GM21515 (cell line): Measurements from ENCODE around the gene EPHB3.

Experiments
- ATAC-seq: cut with Tn5 transposase; IDR thresholded peaks from one replicate; pipeline ENCODE4 v1.9.1; 2021; ENCODE audit not compliant: unreplicated experiment

The EPHB3 gene

DNA sequence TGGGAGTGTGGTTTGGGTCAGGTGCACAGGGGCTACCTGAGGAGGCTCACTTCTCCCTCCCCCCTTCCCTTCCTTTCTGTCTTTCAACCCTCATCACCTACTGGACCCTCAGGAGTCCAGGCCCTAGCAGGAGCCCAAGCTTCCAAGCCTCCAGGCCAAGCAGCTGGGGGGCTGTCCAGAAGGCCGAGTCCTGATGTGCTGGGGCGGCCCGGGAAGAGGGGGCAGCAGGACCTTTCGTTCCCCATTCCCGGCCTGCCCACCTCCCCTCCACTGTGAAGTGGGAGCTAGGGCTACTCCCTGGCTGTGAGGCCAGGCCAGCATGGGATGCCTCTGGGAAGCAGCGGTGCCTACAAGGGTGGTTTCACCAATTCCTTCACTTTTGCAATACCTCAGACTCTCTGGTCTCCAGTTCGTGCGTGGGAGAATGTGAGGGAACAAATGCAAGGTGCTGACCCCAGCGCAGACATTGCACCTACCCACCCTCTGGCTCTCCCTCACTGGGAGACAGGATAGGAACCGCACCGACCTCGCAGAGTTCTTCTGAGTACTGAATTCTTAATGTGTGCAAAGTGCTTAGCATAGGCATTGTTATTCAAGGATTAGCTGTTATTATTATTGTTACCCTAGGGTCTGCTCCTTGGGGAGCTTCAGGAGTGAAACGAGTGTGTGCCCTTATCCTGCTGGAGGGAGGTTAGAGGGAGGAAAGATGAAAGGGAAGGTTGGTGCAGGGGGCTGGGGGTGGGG lies 2.5 kb downstream of the EPHB3 start:
- ATAC-seq: no peak

DNA sequence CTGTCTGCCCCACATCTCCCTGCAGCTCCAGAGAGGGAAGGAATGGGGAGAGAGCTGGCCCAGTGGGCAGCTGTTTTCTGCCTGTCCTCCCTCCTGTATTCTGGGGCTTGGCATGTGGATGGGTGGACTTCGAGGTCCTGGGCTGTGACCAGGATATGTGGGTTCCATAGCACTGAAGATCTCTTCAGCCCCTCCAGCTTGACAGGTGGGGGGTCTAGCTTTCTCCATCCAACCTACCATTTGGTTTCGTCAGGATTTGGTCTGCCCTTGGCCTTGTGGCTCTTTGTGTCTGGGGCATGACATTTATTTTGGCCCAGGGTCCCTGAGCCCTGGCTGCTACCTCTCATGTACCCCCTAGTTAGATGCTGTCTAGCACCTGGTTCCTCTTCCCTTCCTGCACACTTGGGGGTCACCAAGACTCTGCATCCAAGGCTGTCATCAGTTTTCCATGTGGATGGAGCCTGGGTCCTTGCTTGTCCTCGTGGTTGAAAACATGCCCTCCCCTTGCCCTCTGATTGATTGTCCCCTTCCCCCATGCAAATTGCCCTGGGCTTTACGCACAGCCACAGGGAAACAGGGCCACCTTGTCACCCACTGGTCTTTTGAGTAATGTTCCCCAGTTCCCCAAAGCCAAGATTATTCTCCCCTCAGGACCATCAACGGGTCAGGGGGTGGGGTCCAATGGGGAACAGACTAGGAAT lies 3.2 kb downstream of the EPHB3 start:
- no peak for ATAC-seq

GRCh38 chr3:184565421-184566211 lies 4.0 kb downstream of the EPHB3 start:
- ATAC-seq: no peak

DNA sequence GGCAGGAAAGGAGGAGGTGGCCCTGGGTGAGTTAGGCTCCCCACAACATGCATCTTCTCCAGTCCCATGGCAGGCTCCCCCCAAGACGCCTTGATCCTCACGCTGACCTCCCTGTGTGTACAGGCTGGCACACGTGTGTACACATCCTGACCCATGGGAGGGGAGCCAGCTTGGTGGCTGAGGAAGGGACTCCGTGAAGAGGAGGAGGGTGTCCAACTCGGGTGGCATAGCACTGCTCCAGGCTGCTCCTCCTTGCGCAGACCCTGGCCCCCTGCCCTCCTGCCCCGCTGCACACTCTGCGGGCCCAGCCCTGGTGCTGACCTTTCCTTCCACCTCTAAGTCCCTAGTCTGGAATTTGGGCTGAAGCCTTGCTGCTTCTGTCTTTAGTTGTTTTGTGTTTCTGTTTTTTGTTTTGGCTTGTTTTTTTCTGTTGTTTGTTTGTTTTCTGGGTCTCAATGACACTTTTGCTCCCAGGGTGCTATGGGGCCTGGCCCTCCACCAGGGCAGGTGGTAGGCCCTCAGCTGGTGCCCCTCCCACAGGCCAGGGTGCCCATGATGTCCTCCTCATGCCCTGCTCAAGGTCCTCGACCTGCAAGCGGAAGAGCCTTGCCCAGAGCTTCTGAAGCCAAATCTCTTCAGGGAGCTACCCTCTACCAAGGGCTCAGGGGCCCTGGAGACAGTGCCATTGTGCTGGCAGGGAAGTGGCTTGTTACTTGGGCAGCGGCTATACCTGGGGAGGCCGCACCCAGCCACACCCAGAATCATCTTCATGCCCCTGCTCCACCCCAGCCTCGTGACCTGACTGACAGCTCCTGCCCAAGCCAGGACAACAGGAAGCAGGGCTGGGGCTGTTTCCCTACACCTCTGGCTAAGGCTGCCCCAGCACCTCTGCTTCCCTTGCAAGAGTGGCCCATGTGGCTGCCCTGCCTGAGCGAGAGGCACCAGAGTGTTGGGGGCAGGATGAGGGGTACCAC lies 5.1 kb downstream of the EPHB3 start:
- no peak for ATAC-seq

DNA sequence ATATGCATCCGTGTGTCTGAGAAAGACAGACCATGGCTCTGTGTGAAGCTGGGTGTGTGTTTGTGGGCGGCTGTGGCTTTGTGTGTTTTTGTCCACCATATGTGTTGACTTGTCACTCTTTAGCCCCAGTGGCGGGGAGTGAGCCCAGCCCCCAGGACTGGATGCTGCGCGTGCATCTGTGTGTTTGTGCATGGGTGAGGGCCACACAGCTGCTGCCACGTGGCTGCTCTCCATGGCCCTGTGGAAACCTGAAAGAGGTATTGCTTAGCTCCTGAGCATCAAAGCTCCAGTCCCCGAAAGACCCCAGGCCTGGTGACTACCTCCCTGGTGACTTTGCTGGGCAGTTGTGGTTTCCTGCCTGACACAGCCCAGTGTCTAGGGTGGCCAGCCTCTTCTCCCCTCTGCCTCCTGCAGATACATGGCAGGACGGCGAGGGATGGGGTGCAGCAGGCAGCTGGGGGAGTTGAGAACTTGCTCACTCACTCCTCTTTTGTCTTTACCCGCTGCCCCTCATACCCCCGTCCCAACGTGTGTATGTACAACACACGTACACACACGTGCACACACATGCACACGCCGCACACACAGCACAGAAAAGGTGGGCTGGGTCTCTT lies 6.5 kb downstream of the EPHB3 start:
- ATAC-seq: no peak

DNA sequence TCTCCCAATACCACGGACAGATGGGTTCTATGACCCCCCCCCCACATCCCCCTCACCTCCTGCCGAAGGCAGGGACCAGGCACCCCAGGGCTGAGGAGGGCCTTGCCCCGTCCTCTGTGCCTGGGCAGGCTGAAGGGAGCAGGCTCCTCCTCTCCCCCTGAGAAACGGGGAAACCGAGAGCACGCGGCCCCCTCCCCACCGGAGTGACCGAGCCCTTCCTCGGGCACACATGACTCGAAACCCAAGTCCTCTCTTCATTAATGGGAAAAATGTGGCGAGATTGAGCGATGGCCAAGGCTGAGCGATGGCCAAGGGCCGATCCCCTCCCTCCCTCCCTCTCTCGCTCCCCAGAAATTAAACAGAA lies 7.0 kb downstream of the EPHB3 start:
- ATAC-seq: no peak

GRCh38 chr3:184568924-184569829 lies 7.6 kb downstream of the EPHB3 start:
- ATAC-seq: no peak

DNA sequence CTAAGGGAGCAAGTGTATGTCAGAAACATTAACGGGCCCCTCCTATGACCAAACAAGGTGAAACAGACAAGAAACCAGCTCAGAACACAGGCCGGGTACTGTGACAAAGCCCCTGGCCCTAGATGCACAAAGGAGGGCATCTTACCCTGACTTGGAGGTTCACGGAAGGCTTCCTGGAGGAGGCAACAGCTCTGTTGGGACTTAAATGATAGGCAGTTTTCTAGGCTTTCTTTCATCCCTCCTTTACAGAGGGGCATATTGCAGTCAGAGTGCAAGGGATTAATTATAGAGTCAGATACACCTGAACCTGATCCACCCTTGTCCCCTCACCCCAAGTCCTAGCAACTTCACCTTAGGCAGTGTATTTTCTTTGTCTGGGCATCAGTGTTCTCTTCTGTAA lies 8.4 kb downstream of the EPHB3 start:
- ATAC-seq: no peak

- no peak for ATAC-seq
Observed at GRCh38 chr3:184570489-184570888, 8.9 kb downstream of the EPHB3 start.

GRCh38 chr3:184571750-184572377 lies 10.3 kb downstream of the EPHB3 start:
- ATAC-seq: no peak

GRCh38 chr3:184572633-184573270 lies 11.2 kb downstream of the EPHB3 start:
- ATAC-seq: no peak

- ATAC-seq: no peak
Observed at GRCh38 chr3:184574515-184575417, 13.2 kb downstream of the EPHB3 start.

GRCh38 chr3:184575701-184576100 lies 14.1 kb downstream of the EPHB3 start:
- ATAC-seq: no peak

DNA sequence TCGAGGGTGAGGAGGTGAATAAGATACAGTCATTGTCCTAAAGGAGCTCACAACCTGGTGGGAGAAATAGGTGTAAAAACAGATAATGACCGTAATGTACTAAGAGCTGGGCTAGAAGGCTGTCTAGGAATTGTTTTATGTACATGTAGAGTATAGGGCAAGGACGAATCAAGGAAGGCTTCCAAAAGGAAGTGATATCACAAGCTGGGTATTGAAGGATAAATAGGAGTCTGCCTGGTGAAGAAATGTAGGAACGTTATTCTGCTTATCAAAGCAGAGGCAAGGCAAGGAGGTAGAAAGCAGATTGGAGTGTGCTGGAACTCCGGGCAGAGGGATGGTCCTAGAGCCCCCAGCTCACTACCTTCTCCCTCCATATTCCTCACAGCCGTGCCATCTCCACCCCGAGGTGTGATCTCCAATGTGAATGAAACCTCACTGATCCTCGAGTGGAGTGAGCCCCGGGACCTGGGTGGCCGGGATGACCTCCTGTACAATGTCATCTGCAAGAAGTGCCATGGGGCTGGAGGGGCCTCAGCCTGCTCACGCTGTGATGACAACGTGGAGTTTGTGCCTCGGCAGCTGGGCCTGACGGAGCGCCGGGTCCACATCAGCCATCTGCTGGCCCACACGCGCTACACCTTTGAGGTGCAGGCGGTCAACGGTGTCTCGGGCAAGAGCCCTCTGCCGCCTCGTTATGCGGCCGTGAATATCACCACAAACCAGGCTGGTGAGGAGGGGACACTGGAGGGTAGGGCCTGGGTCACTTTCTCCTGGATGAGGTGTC lies 15.1 kb downstream of the EPHB3 start:
- no peak for ATAC-seq

- no peak for ATAC-seq
Observed at GRCh38 chr3:184577546-184577945, 16.0 kb downstream of the EPHB3 start.

- no peak for ATAC-seq
Observed at GRCh38 chr3:184578218-184578617, 16.6 kb downstream of the EPHB3 start.

- ATAC-seq: no peak
Observed at GRCh38 chr3:184578822-184579221, 17.2 kb downstream of the EPHB3 start.
